Neural cell (in vitro differentiated cells): ENCODE results near the gene IL10RA. TPM values are rescaled to one million over a fixed set of nuclear protein-coding genes. Genes with fewer than 3 reads are reported as not detected.

Source experiments
- H2AFZ ChIP-seq: fragments of 200-600, 300-800 bp; sonication (generic), shearing (Covaris generic); 2 replicates; pipeline ENCODE4 v1.6.0; 2014; ENCODE audit warnings: low read depth, mild to moderate bottlenecking, antibody characterized with exemption, low read length, moderate library complexity
- H3F3A ChIP-seq: fragments of 200-600 bp; shearing (Covaris generic); 2 replicates; pipeline ENCODE4 v1.6.1; 2016; ENCODE audit warnings: mild to moderate bottlenecking, moderate library complexity, mixed read lengths, antibody characterized with exemption, low read length; ENCODE audit not compliant: insufficient read depth, poor library complexity, severe bottlenecking
- H3K27ac ChIP-seq: fragments of 200-600, 300-800 bp; sonication (generic), shearing (Covaris generic); 2 replicates; pipeline ENCODE4 v1.5.1; 2014; ENCODE audit warnings: mild to moderate bottlenecking, low read length, moderate library complexity
- H3K27me3 ChIP-seq: fragments of 300-800, 200-600 bp; sonication (generic), shearing (Covaris generic); 2 replicates; pipeline ENCODE4 v1.6.0; 2014; ENCODE audit warnings: mild to moderate bottlenecking, low read depth, low read length, moderate library complexity; ENCODE audit not compliant: insufficient read depth
- H3K36me3 ChIP-seq: fragments of 300-800, 200-600 bp; sonication (generic), shearing (Covaris generic); 2 replicates; pipeline ENCODE4 v1.5.1; 2014; ENCODE audit warnings: mild to moderate bottlenecking, antibody characterized with exemption, low read length, moderate library complexity; ENCODE audit not compliant: insufficient read depth
- H3K4me2 ChIP-seq: fragments of 300-800, 200-600 bp; sonication (generic), shearing (Covaris generic); 2 replicates; pipeline ENCODE4 v1.6.0; 2014; ENCODE audit warnings: mild to moderate bottlenecking, low read length
- H3K4me3 ChIP-seq: fragments of 300-800, 200-600 bp; sonication (generic), shearing (Covaris generic); 2 replicates; pipeline ENCODE4 v1.5.1; 2014; ENCODE audit warnings: mild to moderate bottlenecking, low read length, moderate library complexity
- H3K79me2 ChIP-seq: fragments of 200-600 bp; shearing (Covaris generic); replicated peaks from 2 replicates; pipeline ENCODE4 v1.6.0; 2014; ENCODE audit warnings: mild to moderate bottlenecking, low read length, moderate library complexity; ENCODE audit not compliant: insufficient read depth
- H3K9ac ChIP-seq: fragments of 300-800, 200-600 bp; sonication (generic), shearing (Covaris generic); 2 replicates; pipeline ENCODE4 v1.6.1; 2016; ENCODE audit warnings: mild to moderate bottlenecking, low read length, mixed read lengths
- H3K9me2 ChIP-seq: fragments of 200-600 bp; shearing (Covaris generic); 2 replicates; pipeline ENCODE4 v1.6.1; 2016; ENCODE audit warnings: mild to moderate bottlenecking, low read length, mixed read lengths; ENCODE audit not compliant: insufficient read depth
- H3K9me3 ChIP-seq: fragments of 200-600, 300-800 bp; sonication (generic), shearing (Covaris generic); 2 replicates; pipeline ENCODE4 v1.6.1; 2016; ENCODE audit warnings: mild to moderate bottlenecking, mixed run types, low read length, moderate library complexity, mixed read lengths
- H4K20me1 ChIP-seq: fragments of 200-600 bp; shearing (Covaris generic); 2 replicates; pipeline ENCODE4 v1.6.1; 2016; ENCODE audit warnings: mild to moderate bottlenecking, mixed run types; ENCODE audit not compliant: insufficient read depth
- CTCF ChIP-seq: fragments of 450-650 bp; IDR thresholded peaks from 2 replicates; pipeline ENCODE4 v1.5.1; 2014; ENCODE audit warnings: antibody characterized with exemption, mild to moderate bottlenecking, moderate library complexity; ENCODE audit not compliant: poor library complexity, severe bottlenecking
- EP300 ChIP-seq: fragments of 450-650 bp; conservative IDR thresholded peaks from 2 replicates; pipeline ENCODE4 v1.6.1; 2014; ENCODE audit warnings: antibody characterized with exemption, mild to moderate bottlenecking, moderate library complexity; ENCODE audit not compliant: poor library complexity, severe bottlenecking
- EZH2 ChIP-seq: fragments of 200-600, 300-800 bp; shearing (Covaris generic), sonication (generic); IDR thresholded peaks from 2 replicates; pipeline ENCODE4 v1.6.1; 2014; ENCODE audit warnings: antibody characterized with exemption, low read length, borderline replicate concordance, mild to moderate bottlenecking; ENCODE audit not compliant: insufficient read depth, poor library complexity, severe bottlenecking
- MXI1 ChIP-seq: fragments of 450-650 bp; conservative IDR thresholded peaks from 2 replicates; pipeline ENCODE4 v1.6.1; 2014; ENCODE audit warnings: antibody characterized with exemption, mild to moderate bottlenecking; ENCODE audit not compliant: poor library complexity, severe bottlenecking
- POLR2AphosphoS5 ChIP-seq: IDR thresholded peaks from 2 replicates; pipeline ENCODE4 v1.6.1; 2012
- RAD21 ChIP-seq: fragments of 450-650 bp; conservative IDR thresholded peaks from 2 replicates; pipeline ENCODE4 v1.6.1; 2014; ENCODE audit warnings: antibody characterized with exemption, mild to moderate bottlenecking, moderate library complexity
- REST ChIP-seq: IDR thresholded peaks from 2 replicates; pipeline ENCODE4 v1.6.1; 2012; ENCODE audit warnings: borderline replicate concordance
- SMC3 ChIP-seq: fragments of 450-650 bp; conservative IDR thresholded peaks from 2 replicates; pipeline ENCODE4 v1.6.1; 2014; ENCODE audit warnings: antibody characterized with exemption, mild to moderate bottlenecking, moderate library complexity; ENCODE audit not compliant: poor library complexity
- TAF1 ChIP-seq: IDR thresholded peaks from 2 replicates; pipeline ENCODE4 v1.6.1; 2012; ENCODE audit warnings: low read depth
- polyA plus RNA-seq: library from polyadenylated mRNA; depleted of rRNA; stranded (reverse); fragments of >200 nt; gene quantifications from 2 replicates; pipeline ENCODE4 v1.2.3, GENCODE V29; 2014

IL10RA gene
- polyA plus RNA-seq, 1 donor from 2014 or later = 1.1 TPM

DNA sequence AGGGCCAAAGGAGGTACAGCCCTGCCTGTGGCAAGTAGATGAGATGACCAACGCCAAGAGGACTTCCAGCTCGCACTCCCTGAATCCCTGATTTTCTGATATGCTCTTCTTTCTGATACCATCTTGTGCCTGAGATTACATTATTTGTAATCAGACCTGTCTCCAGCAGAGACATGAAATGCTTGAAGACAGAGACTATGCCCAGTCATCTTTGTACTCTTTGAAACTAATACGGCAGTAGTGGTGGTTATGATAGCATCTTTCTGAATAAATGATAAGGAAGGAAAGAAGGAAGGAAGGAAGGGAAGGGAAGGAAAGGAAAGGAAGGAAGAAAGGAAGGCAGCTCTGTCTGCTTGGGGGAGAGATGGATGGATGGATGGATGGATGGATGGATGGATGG is 27.8 kb downstream of the IL10RA start:
- H3K9me3 ChIP-seq = no peaks in the 10 kb centered on the region
- no peaks in the 10 kb centered on the region for H3K79me2 ChIP-seq
- no peaks in the 10 kb centered on the region for H3F3A ChIP-seq
- H3K4me2 ChIP-seq = no peak overlapping the region
- H3K4me3 ChIP-seq = no peak overlapping the region
- H3K27me3 ChIP-seq = no peaks in the 10 kb centered on the region
- H3K9me2 ChIP-seq = no peaks in the 10 kb centered on the region
- no peak overlapping the region for H3K27ac ChIP-seq
- no peak overlapping the region for H3K9ac ChIP-seq
- H3K36me3 ChIP-seq = no peaks in the 10 kb centered on the region
- H2AFZ ChIP-seq = no peak overlapping the region
- H4K20me1 ChIP-seq = no peaks in the 10 kb centered on the region
- no peak for TF ChIP-seq EZH2
- TF ChIP-seq EP300 = no peak
- no peak for TF ChIP-seq CTCF
- TF ChIP-seq RAD21 = no peak
- no peak for TF ChIP-seq MXI1
- TF ChIP-seq SMC3 = no peak
- no peak for TF ChIP-seq TAF1
- no peak for TF ChIP-seq POLR2AphosphoS5
- TF ChIP-seq REST = no peak

- Histone ChIP-seq H2AFZ (no peak overlapping the region), H3K4me3 (no peak overlapping the region), H3K9ac (no peak overlapping the region), H3K36me3 (no peaks in the 10 kb centered on the region), H3K4me2 (no peak overlapping the region), H3K9me2 (no peaks in the 10 kb centered on the region), H3K27ac (no peak overlapping the region), H4K20me1 (no peaks in the 10 kb centered on the region), H3K79me2 (no peaks in the 10 kb centered on the region), H3F3A (no peaks in the 10 kb centered on the region), H3K27me3 (no peaks in the 10 kb centered on the region), H3K9me3 (no peaks in the 10 kb centered on the region)
- TF ChIP-seq REST (no peak), EZH2 (no peak), EP300 (no peak), CTCF (no peak), POLR2AphosphoS5 (no peak)
Measured at GRCh38 chr11:118015385-118015841, 29.2 kb downstream of the IL10RA start.
